ENCODE results near the gene DYNC2I2. TPM values are rescaled to one million over a fixed set of nuclear protein-coding genes. Genes with fewer than 3 reads are reported as not detected.
A peak's percentile ranks its signal among the peaks of the same experiment; 100 is the strongest.

DYNC2I2 gene
- total and polyA plus RNA-seq, 5 donors from 2014 or later = 2.3 to 10.2 (median 3.6) TPM

DNA sequence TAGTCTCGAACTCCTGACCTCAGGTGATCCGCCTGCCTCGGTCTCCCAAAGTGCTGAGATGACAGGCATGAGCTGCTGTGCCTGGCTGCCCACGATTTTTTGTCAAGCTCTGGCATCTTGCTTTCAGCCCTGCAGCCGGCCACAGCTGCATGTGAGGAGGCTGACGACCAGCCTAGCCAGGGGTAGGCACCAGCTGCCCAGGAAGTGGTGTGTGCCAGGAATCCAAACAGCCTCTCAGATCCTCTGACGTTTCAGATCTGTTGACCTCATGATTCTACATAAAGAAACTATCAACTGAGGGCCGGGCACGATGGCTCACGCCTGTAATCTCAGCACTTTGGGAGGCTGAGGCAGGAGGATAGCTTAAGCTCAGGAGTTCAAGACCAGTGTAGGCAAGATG lies 19.0 kb downstream of the DYNC2I2 start:
- Histone ChIP-seq H3K27ac (ENCODE audit: insufficient read depth, low read length, poor library complexity, severe bottlenecking) (no peak overlapping the region), H3K4me1 (ENCODE audit: control insufficient read depth, insufficient read depth, low read length, poor library complexity, severe bottlenecking) (no peaks in the 10 kb centered on the region), H3K4me3 (ENCODE audit: low read depth, low read length) (no peak overlapping the region), H3K9me3 (ENCODE audit: control insufficient read depth in 2 of 2, low read length in 2 of 2) (no peaks in the 10 kb centered on the region), H3K36me3 (ENCODE audit: control insufficient read depth, insufficient read depth, low read length) (peaks cover 17% of the 10 kb centered on the region), H3K27me3 (ENCODE audit: control insufficient read depth, insufficient read depth, low read length) (no peaks in the 10 kb centered on the region)
- H3K27ac Mint-ChIP-seq = no peak overlapping the region
- ATAC-seq (ENCODE audit: low read depth in 2 of 2) (no peak), DNase-seq (no peak)
- no peaks in the 10 kb centered on the region for H3K27me3 Mint-ChIP-seq
- peaks cover 0 to 2% (median 0%) of the 10 kb centered on the region in 4 donors for H3K4me1 Mint-ChIP-seq
- H3K36me3 Mint-ChIP-seq = peaks cover 4% of the 10 kb centered on the region
- no peaks in the 10 kb centered on the region for H3K9me3 Mint-ChIP-seq
- H3K4me3 Mint-ChIP-seq = no peak overlapping the region

- Histone ChIP-seq H3K36me3 (ENCODE audit: control insufficient read depth, insufficient read depth, low read length) (peaks cover 25% of the 10 kb centered on the region), H3K27me3 (ENCODE audit: control insufficient read depth, insufficient read depth, low read length) (no peaks in the 10 kb centered on the region), H3K4me1 (ENCODE audit: control insufficient read depth, insufficient read depth, low read length, poor library complexity, severe bottlenecking) (no peaks in the 10 kb centered on the region), H3K27ac (ENCODE audit: insufficient read depth, low read length, poor library complexity, severe bottlenecking) (no peak overlapping the region), H3K9me3 (ENCODE audit: control insufficient read depth in 2 of 2, low read length in 2 of 2) (no peaks in the 10 kb centered on the region), H3K4me3 (ENCODE audit: low read depth, low read length) (no peak overlapping the region)
- Mint-ChIP-seq H3K27me3 (no peaks in the 10 kb centered on the region), H3K9me3 (no peaks in the 10 kb centered on the region), H3K27ac (peak overlapping the region in 1 of 3 donors; percentile 62), H3K36me3 (peaks cover 5% of the 10 kb centered on the region), H3K4me1 (peaks cover 0 to 2% (median 0%) of the 10 kb centered on the region in 4 donors), H3K4me3 (no peak overlapping the region)
- peak in 1 of 2 donors; percentile 5 for ATAC-seq (ENCODE audit: low read depth in 2 of 2)
- no peak for DNase-seq
These were observed 19.8 kb downstream of the DYNC2I2 start for GRCh38 chr9:128636556-128637530.

- no peak overlapping the region for H3K27ac ChIP-seq (ENCODE audit: insufficient read depth, low read length, poor library complexity, severe bottlenecking)
- no peak overlapping the region for H3K27ac Mint-ChIP-seq
- no peaks in the 10 kb centered on the region for H3K9me3 Mint-ChIP-seq
- peaks cover 32% of the 10 kb centered on the region for H3K36me3 ChIP-seq (ENCODE audit: control insufficient read depth, insufficient read depth, low read length)
- no peaks in the 10 kb centered on the region for H3K4me1 ChIP-seq (ENCODE audit: control insufficient read depth, insufficient read depth, low read length, poor library complexity, severe bottlenecking)
- peaks cover 0 to 2% (median 0%) of the 10 kb centered on the region in 4 donors for H3K4me1 Mint-ChIP-seq
- H3K36me3 Mint-ChIP-seq = peaks cover 8% of the 10 kb centered on the region
- no peaks in the 10 kb centered on the region for H3K27me3 ChIP-seq (ENCODE audit: control insufficient read depth, insufficient read depth, low read length)
- no peaks in the 10 kb centered on the region for H3K27me3 Mint-ChIP-seq
- H3K4me3 ChIP-seq (ENCODE audit: low read depth, low read length) = no peak overlapping the region
- ATAC-seq (ENCODE audit: low read depth in 2 of 2) = no peak
- no peak overlapping the region for H3K4me3 Mint-ChIP-seq
- DNase-seq = no peak
- no peaks in the 10 kb centered on the region for H3K9me3 ChIP-seq (ENCODE audit: control insufficient read depth in 2 of 2, low read length in 2 of 2)
These were observed 20.6 kb downstream of the DYNC2I2 start for GRCh38 chr9:128636024-128636390.

DNA sequence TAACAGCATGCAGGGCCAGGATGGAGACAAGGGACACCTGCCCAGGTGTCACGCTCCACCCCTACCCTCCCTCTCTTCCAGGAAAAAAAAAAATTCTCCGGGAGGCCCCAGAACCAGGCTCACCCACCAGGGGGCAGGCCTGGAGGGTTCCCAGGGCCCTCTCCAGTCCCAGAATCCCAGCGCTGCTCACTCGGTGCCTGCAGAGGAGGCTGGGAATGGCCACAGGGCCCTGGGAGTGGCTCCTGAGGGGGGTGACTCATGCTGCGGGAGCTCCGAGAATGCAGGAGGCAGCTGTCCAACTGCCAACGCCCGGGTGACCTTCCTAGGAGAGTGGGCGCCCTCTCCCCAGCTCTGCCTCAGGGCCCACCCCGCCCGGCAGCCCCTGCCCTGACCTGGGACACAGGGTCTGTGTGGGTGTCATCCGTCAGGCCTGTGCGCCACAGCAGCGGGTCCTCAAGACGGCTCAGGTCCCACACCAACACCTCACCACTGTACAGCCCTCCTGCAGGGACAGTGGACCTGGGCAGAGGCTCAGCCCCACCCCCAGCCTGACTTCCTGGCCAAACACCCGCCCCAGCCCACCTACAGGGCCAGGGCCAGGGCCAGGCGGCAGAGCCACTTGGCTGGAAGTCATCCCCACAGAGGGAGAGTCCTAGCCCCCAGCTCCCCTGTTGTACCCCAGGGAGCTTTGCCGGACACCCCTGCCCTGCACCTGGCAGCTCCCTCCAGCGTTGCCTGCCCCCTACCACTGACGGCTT lies 21.2 kb downstream of the DYNC2I2 start:
- Mint-ChIP-seq H3K36me3 (peaks cover 9% of the 10 kb centered on the region), H3K9me3 (no peaks in the 10 kb centered on the region), H3K27me3 (no peaks in the 10 kb centered on the region), H3K4me1 (peaks cover 0 to 2% (median 0%) of the 10 kb centered on the region in 4 donors), H3K27ac (no peak overlapping the region), H3K4me3 (no peak overlapping the region)
- Histone ChIP-seq H3K4me1 (ENCODE audit: control insufficient read depth, insufficient read depth, low read length, poor library complexity, severe bottlenecking) (no peaks in the 10 kb centered on the region), H3K36me3 (ENCODE audit: control insufficient read depth, insufficient read depth, low read length) (peaks cover 33% of the 10 kb centered on the region), H3K9me3 (ENCODE audit: control insufficient read depth in 2 of 2, low read length in 2 of 2) (no peaks in the 10 kb centered on the region), H3K4me3 (ENCODE audit: low read depth, low read length) (no peak overlapping the region), H3K27me3 (ENCODE audit: control insufficient read depth, insufficient read depth, low read length) (no peaks in the 10 kb centered on the region), H3K27ac (ENCODE audit: insufficient read depth, low read length, poor library complexity, severe bottlenecking) (no peak overlapping the region)
- no peak for DNase-seq
- ATAC-seq (ENCODE audit: low read depth in 2 of 2) = no peak

DNA sequence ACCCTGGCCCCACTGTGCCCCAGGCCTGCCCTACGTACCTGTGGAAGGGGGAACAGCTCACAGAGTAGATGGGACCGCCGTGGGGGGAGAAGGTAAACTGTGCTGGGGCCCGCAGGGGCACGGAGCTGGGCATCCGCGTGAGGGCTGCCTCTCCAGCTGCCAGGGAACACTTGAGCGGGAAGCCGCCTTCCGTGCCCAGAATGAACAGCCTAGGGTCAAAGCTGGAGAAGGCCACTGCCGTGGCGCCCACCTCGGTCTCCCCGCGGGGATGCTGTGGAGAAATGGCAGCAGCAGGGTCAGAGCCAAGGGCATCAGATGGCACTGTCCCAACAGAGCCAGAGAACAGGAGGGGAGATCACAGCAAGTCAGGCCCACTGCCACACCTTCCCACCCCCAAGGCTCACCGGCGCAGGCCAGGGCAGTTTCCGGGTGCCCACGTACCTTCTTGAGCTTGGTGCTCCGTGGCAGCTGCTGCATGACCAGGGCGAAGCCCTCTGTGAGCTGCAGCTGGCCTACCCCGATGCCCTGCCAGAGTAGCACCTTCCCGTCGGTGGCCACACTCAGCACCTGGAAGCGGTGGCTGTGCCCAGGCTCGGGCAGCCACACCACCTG lies 21.9 kb downstream of the DYNC2I2 start:
- no peaks in the 10 kb centered on the region for H3K27me3 Mint-ChIP-seq

DNA sequence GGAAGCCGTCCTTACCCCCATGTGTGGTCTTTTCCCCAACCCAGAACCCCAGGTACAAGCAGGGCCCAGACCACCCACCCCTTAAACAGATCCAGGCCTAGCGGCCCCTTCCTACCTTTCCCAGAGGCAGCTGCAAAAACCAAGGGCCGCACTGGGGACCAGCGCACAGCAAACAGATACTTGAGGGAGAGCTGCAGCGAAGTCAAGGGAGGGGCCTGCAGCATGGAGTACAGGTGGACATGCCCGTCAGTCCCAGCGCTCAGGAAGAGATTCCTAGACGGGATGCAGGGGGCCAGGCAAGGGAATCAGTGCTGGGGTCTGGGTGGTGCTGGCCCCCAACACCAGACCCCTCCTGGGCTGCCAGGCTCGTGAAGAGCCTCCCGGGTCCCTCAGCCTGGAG lies 22.5 kb downstream of the DYNC2I2 start:
- Mint-ChIP-seq H3K9me3 (no peaks in the 10 kb centered on the region), H3K27ac (peak overlapping the region in 1 of 3 donors; percentile 60), H3K27me3 (no peaks in the 10 kb centered on the region), H3K4me1 (peaks cover 0 to 2% (median 0%) of the 10 kb centered on the region in 4 donors), H3K4me3 (no peak overlapping the region), H3K36me3 (peaks cover 12% of the 10 kb centered on the region)
- H3K36me3 ChIP-seq (ENCODE audit: control insufficient read depth, insufficient read depth, low read length) = peaks cover 46% of the 10 kb centered on the region
- H3K27ac ChIP-seq (ENCODE audit: insufficient read depth, low read length, poor library complexity, severe bottlenecking) = no peak overlapping the region
- DNase-seq (no peak), ATAC-seq (ENCODE audit: low read depth in 2 of 2) (no peak)
- H3K9me3 ChIP-seq (ENCODE audit: control insufficient read depth in 2 of 2, low read length in 2 of 2) = no peaks in the 10 kb centered on the region
- no peak overlapping the region for H3K4me3 ChIP-seq (ENCODE audit: low read depth, low read length)
- no peaks in the 10 kb centered on the region for H3K27me3 ChIP-seq (ENCODE audit: control insufficient read depth, insufficient read depth, low read length)
- H3K4me1 ChIP-seq (ENCODE audit: control insufficient read depth, insufficient read depth, low read length, poor library complexity, severe bottlenecking) = no peaks in the 10 kb centered on the region

More for the DNA sequence above, 21.9 kb downstream of the DYNC2I2 start:
- H3K9me3 ChIP-seq (ENCODE audit: control insufficient read depth in 2 of 2, low read length in 2 of 2) = no peaks in the 10 kb centered on the region
- peak overlapping the region in 1 of 3 donors; percentile 60 for H3K27ac Mint-ChIP-seq
- ATAC-seq (ENCODE audit: low read depth in 2 of 2) (no peak), DNase-seq (no peak)
- no peaks in the 10 kb centered on the region for H3K27me3 ChIP-seq (ENCODE audit: control insufficient read depth, insufficient read depth, low read length)
- H3K4me1 Mint-ChIP-seq = peaks cover 0 to 2% (median 0%) of the 10 kb centered on the region in 4 donors
- no peaks in the 10 kb centered on the region for H3K9me3 Mint-ChIP-seq
- no peaks in the 10 kb centered on the region for H3K4me1 ChIP-seq (ENCODE audit: control insufficient read depth, insufficient read depth, low read length, poor library complexity, severe bottlenecking)
- H3K4me3 ChIP-seq (ENCODE audit: low read depth, low read length) = no peak overlapping the region
- H3K36me3 ChIP-seq (ENCODE audit: control insufficient read depth, insufficient read depth, low read length) = peaks cover 40% of the 10 kb centered on the region
- H3K27ac ChIP-seq (ENCODE audit: insufficient read depth, low read length, poor library complexity, severe bottlenecking) = no peak overlapping the region
- peak overlapping the region in 1 of 4 donors; percentile 51 for H3K4me3 Mint-ChIP-seq
- H3K36me3 Mint-ChIP-seq = peaks cover 12% of the 10 kb centered on the region

DNA sequence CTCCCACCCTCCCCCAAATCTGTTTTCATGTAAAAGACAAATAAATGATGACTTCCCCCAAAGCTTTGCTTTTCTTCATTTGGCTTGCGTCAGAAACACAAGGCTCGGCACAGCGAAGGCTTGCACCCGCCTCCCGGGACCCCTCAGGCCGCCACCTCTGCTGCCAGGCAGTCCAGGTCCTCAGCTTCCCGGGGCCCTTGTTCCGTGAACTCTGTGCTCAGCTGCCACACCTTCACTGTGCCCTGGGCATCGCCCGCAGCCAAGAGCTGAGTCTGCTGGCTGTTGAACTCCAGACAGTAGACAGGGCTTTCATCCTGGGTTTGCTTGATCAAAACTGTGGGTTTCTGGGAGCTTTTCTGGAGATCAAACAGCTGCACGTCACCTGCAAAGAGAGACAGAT lies 23.0 kb downstream of the DYNC2I2 start:
- H3K4me3 Mint-ChIP-seq = no peak overlapping the region
- H3K4me1 ChIP-seq (ENCODE audit: control insufficient read depth, insufficient read depth, low read length, poor library complexity, severe bottlenecking) = no peaks in the 10 kb centered on the region
- H3K27ac Mint-ChIP-seq = no peak overlapping the region
- no peaks in the 10 kb centered on the region for H3K27me3 Mint-ChIP-seq
- peaks cover 52% of the 10 kb centered on the region for H3K36me3 ChIP-seq (ENCODE audit: control insufficient read depth, insufficient read depth, low read length)
- H3K9me3 ChIP-seq (ENCODE audit: control insufficient read depth in 2 of 2, low read length in 2 of 2) = no peaks in the 10 kb centered on the region
- no peak overlapping the region for H3K27ac ChIP-seq (ENCODE audit: insufficient read depth, low read length, poor library complexity, severe bottlenecking)
- no peak for ATAC-seq (ENCODE audit: low read depth in 2 of 2)
- H3K36me3 Mint-ChIP-seq = peaks cover 17% of the 10 kb centered on the region
- H3K4me1 Mint-ChIP-seq = peaks cover 0 to 2% (median 0%) of the 10 kb centered on the region in 4 donors
- H3K27me3 ChIP-seq (ENCODE audit: control insufficient read depth, insufficient read depth, low read length) = no peaks in the 10 kb centered on the region
- DNase-seq = no peak
- no peaks in the 10 kb centered on the region for H3K9me3 Mint-ChIP-seq
- H3K4me3 ChIP-seq (ENCODE audit: low read depth, low read length) = no peak overlapping the region

Measured in CD4-positive, CD25-positive, alpha-beta regulatory T cell (primary cell).